NCI-H1436 treated with DMSO at 0.1 percent for 48 hours (cell line): Measurements from ENCODE around the gene ARHGEF38.
"Not testable (repeated sequence)": the region's sequence is repeated elsewhere in the genome, so short reads cannot be mapped to it uniquely, and the experiment has no call there.

Experiments used
- DNase-seq: peaks from one replicate; lab custom pipeline; 2025; lab: John Stamatoyannopoulos, UW

ARHGEF38 gene

DNA sequence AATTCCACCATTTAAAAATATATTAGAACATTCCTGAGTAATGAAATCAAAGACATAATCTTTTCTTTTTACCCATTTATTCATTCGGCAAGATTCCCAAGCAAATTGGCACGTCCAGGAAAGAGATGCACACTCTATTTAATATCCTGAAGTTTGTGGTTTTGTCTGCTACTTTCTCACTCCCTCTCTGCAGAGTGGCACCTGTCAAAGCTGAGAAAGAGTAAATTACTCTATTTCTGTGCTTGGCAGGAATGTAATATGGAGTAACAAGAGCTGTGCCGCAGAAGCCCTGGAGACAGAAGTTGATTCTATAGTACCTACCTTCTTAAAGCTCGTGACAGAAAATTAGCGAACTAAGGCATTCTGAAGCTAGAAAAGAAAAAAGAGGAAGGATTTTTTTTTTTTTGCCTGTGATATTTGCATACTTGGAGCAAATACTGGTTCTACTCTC is 161.7 kb downstream of the ARHGEF38 start:
- DNase-seq: no peak

DNA sequence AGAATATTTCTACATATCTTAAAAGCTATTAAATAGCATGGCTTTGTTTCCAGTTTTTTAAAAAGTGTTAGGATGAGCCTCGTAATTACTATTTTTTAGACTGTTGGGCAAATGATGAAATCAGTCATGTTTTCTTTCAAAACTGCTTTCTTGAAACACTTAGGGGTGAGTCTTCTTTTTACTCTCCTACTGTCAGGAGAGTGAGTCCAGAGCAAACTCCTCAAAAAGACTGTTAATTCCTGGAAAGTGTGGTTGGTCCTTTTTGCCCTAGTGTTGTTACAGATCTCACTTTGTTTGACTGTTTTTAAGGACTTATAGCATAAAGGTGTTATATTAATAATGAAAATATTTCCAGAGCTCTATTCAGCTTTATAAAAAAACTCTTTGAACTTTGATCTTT is 162.5 kb downstream of the ARHGEF38 start:
- no peak for DNase-seq

DNA sequence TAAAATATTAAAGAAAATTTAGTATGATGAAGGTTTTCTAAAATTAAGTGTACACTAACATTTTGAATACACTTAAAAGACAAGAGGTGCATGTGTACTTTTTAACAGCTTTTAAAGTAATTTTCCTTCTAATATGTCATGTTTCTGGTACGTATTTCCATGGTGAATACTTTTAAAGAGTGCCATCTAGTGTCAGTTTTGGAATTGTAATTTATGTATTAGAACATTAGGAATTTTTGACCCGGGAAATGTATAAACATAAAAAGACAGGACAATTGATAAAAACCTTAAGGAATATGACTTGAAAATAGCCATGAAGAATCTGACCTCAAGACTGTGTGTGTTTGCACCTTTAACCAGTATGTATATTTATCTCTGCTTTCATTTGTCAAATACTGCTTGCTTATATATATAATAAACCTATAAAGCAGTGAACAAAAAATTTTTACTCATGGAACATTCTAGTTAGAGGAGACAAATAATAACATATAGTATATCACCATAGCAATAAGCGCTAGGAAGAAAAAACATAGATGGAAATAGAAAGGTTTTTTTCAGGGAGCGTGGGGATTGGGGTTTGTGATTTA is 163.4 kb downstream of the ARHGEF38 start:
- no peak for DNase-seq

DNA sequence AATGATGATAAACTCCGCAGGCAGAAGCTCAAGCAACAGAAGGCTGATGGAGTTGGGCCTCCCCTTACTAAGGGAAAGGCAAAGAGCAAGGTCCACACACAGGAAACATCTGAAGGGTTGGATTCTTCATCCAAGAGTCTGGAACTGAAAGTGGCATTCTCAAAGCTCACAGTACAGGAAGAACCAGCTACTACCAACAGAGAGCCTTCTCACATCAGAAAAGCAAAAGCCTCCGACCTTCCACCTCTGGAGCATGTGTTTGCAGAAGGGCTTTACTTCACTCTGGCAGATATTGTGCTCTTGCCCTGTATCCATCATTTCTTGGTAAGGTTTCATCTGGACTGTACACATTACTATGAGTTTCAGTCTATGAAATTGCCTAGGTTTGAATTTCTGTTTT is 166.8 kb downstream of the ARHGEF38 start:
- DNase-seq: no peak

DNA sequence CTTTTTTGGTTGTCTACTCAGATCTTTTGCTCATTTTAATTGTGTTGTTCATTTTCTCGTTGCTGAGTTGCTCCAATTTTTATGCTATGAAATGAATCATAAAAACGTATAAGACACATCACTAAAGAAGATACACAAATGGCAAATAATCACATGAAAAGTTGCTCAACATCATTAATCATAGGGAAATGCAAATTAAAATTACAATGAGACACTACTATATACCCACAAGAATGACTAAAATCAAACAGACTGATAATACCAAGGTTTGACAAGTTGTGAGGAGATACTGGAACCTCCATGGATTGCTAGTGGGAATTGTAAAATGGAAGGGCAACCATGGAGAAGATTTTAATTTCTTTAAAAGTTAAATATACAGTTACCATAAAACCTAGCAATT is 173.2 kb downstream of the ARHGEF38 start:
- no peak for DNase-seq

DNA sequence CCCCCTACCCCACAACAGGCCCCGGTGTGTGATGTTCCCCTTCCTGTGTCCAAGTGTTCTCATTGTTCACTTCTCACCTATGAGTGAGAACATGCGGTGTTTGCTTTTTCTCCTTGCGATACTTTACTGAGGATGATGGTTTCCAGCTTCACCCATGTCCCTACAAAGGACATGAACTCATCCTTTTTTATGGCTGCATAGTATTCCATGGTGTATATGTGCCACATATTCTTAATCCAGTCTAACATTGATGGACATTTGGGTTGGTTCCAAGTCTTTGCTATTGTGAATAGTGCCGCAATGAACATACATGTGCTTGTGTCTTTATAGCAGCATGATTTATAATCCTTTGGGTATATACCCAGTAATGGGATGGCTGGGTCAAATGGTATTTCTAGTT is 177.5 kb downstream of the ARHGEF38 start:
- DNase-seq: not testable (repeated sequence)
